Body of pancreas (tissue), 4 donors: ENCODE data around the gene SMC5.

Experiments used
- POLR2A ChIP-seq, 3 donors: fragments of 450-650 bp; IDR thresholded peaks; one replicate each; pipeline ENCODE4 v1.6.1; 2016; ENCODE audit warnings: antibody characterized with exemption in 3 of 3, mild to moderate bottlenecking in 2 of 3
- TF ChIP-seq, protein P1 (sequence below), 7 experiments: fragments of 450-650 bp in 4 of 7; fragments of 200-600 bp in 3 of 7; sonication (generic) in 3 of 7; IDR thresholded peaks; one replicate each; pipeline ENCODE4 v1.5.1; 2016 to 2019; ENCODE audit warnings: antibody characterized with exemption in 7 of 7

DNA sequence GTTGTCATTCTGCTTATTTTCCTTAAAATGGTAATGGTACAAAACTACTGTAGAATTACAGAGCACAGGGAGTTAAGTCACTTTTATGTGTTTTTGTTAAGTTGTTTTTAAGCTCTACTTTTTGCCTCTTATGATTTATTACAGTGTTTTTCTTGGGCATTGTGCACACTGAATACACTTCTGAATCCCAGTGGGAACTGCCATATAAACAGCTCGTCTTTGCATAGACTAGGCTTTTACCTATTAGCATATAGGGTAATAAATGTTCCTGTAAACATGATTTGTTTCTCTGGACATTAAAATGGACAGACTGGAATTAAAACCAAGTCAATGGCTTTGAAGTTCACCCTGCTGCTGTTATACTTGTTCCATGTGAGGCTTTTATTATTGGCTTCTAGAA lies 143.4 kb downstream of the SMC5 start:
- TF ChIP-seq, protein P1, sequence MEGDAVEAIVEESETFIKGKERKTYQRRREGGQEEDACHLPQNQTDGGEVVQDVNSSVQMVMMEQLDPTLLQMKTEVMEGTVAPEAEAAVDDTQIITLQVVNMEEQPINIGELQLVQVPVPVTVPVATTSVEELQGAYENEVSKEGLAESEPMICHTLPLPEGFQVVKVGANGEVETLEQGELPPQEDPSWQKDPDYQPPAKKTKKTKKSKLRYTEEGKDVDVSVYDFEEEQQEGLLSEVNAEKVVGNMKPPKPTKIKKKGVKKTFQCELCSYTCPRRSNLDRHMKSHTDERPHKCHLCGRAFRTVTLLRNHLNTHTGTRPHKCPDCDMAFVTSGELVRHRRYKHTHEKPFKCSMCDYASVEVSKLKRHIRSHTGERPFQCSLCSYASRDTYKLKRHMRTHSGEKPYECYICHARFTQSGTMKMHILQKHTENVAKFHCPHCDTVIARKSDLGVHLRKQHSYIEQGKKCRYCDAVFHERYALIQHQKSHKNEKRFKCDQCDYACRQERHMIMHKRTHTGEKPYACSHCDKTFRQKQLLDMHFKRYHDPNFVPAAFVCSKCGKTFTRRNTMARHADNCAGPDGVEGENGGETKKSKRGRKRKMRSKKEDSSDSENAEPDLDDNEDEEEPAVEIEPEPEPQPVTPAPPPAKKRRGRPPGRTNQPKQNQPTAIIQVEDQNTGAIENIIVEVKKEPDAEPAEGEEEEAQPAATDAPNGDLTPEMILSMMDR (IDR thresholded peaks at IDR 0.05), result no peak
- no peak for TF ChIP-seq POLR2A (IDR thresholded peaks at IDR 0.05)
